Measurements from ENCODE around the gene ADAMTS10. TPM values are rescaled to one million over a fixed set of nuclear protein-coding genes. Genes with fewer than 3 reads are reported as not detected.

ADAMTS10 gene
- total and polyA plus RNA-seq, 2 of the 13 experiments (the other 11 are each of a cell fraction or from before 2014, with no cell fraction given), result 0.49 to 1.7 TPM

- Histone ChIP-seq H3K9me3 (ENCODE audit: low read length) (no peaks in the 10 kb centered on the region), H3K79me2 (ENCODE audit: insufficient read depth, low read length) (no peaks in the 10 kb centered on the region), H2AFZ (ENCODE audit: low read length) (no peak overlapping the region), H3K36me3 (replicated peaks in 1 of 2; ENCODE audit: control insufficient read depth in 1 of 2, insufficient read depth in 2 of 2, low read length in 2 of 2) (no peaks in the 10 kb centered on the region), H4K20me1 (ENCODE audit: insufficient read depth, low read length) (no peaks in the 10 kb centered on the region), H3K9ac (ENCODE audit: insufficient read depth, low read depth, low read length) (no peak overlapping the region), H3K4me1 (ENCODE audit: insufficient read depth, low read length) (no peaks in the 10 kb centered on the region), H3K27ac (ENCODE audit: extremely low read length, insufficient read depth, low read length) (no peak overlapping the region), H3K27me3 (ENCODE audit: control insufficient read depth in 1 of 2, insufficient read depth in 2 of 2, low read length in 2 of 2) (no peaks in the 10 kb centered on the region; a peak in 1 of 5 replicates), H3K4me2 (ENCODE audit: low read depth, low read length) (no peak overlapping the region), H3K4me3 (replicated peaks in 1 of 3; ENCODE audit: insufficient read depth in 1 of 3, low read depth in 2 of 3, low read length in 3 of 3) (no peak overlapping the region)
- in situ Hi-C loops (cut with HindIII; ENCODE audit: extremely low pct_ligation_motif_present, low pct_unique_long_range_greater_than_20kb) (no loop called here), intact Hi-C loops (cut with micrococcal nuclease; ENCODE audit: unreplicated experiment) (no loop called here)
- BruUV-seq (replicated peaks), result no TSS peak
- no peak for ATAC-seq
- WGBS (ENCODE audit: low lambda C conversion rate), result 53% methylated on average over 4 of the region's 15 CpGs
- no peak for DNase-seq (ENCODE audit: low spot score)
- ChIA-PET POLR2A (no interaction called here), CTCF (ENCODE audit: low intra/inter-chr PET ratio, low total read pairs) (no interaction called here)
- FAIRE-seq, result no peak
- TF ChIP-seq SP4 (CRISPR knock-in tag; IDR thresholded peaks at IDR 0.05) (no peak), PAXIP1 (CRISPR knock-in tag; conservative IDR thresholded peaks at IDR 0.05) (no peak), AFF4 (CRISPR knock-in tag; IDR thresholded peaks at IDR 0.05) (no peak), ZNF570 (CRISPR knock-in tag; IDR thresholded peaks at IDR 0.05; ENCODE audit: borderline replicate concordance) (no peak), TEAD3 (CRISPR knock-in tag; optimal IDR thresholded peaks at IDR 0.05; ENCODE audit: borderline replicate concordance) (no peak), FIP1L1 (IDR thresholded peaks at IDR 0.05; ENCODE audit: borderline replicate concordance, insufficient read depth, low read depth, low read length) (no peak), POLR2A (IDR thresholded peaks at IDR 0.05; ENCODE audit: insufficient read depth in 1 of 2, low read depth in 2 of 2, low read length in 2 of 2) (no peak), RAD21 (CRISPR knock-in tag; IDR thresholded peaks at IDR 0.05) (no peak), ZNF414 (CRISPR knock-in tag; IDR thresholded peaks at IDR 0.05) (no peak), REXO4 (CRISPR knock-in tag; IDR thresholded peaks at IDR 0.05; ENCODE audit: borderline replicate concordance) (no peak), PRDM15 (CRISPR knock-in tag; IDR thresholded peaks at IDR 0.05) (no peak), ZNF598 (CRISPR knock-in tag; IDR thresholded peaks at IDR 0.05; ENCODE audit: borderline replicate concordance) (no peak), SRSF4 (IDR thresholded peaks at IDR 0.05; ENCODE audit: low read depth, low read length, poor library complexity, severe bottlenecking) (no peak), NR3C1 (CRISPR knock-in tag; IDR thresholded peaks at IDR 0.05) (no peak)
Observed at GRCh38 chr19:8550070-8550469, 60.4 kb downstream of the ADAMTS10 start.

Measured in HepG2 (cell line).